GM20000 (cell line): ENCODE data around the gene SMAD5.

Experiments used
- DNase-seq: peaks from one replicate; pipeline ENCODE4 v3.0.0; 2012; ENCODE audit warnings: low spot score
- CTCF ChIP-seq: IDR thresholded peaks from 2 replicates; pipeline ENCODE4 v1.5.1; 2012; ENCODE audit warnings: mild to moderate bottlenecking, control low read depth; ENCODE audit errors: extremely low read depth, missing control alignments

The SMAD5 gene

GRCh38 chr5:136141561-136141960, 8.9 kb downstream of the SMAD5 start:
- TF ChIP-seq CTCF: no peak
- DNase-seq: no peak

- DNase-seq: no peak
- no peak for TF ChIP-seq CTCF
Measured at GRCh38 chr5:136143312-136143711, 10.7 kb downstream of the SMAD5 start.

- no peak for TF ChIP-seq CTCF
- no peak for DNase-seq
Measured at GRCh38 chr5:136143763-136144162, 11.1 kb downstream of the SMAD5 start.

GRCh38 chr5:136145030-136145429, 12.4 kb downstream of the SMAD5 start:
- DNase-seq: no peak
- TF ChIP-seq CTCF: no peak

- no peak for DNase-seq
- no peak for TF ChIP-seq CTCF
Measured at GRCh38 chr5:136146201-136146600, 13.6 kb downstream of the SMAD5 start.

GRCh38 chr5:136147632-136148031, 15.0 kb downstream of the SMAD5 start:
- no peak for TF ChIP-seq CTCF
- DNase-seq: no peak

GRCh38 chr5:136149891-136150290, 17.2 kb downstream of the SMAD5 start:
- no peak for DNase-seq
- TF ChIP-seq CTCF: no peak
